Transverse colon (tissue), 4 donors: Measurements from ENCODE around the gene PET100.

ENCODE experiments used
- POLR2A ChIP-seq: fragments of 450-650 bp; IDR thresholded peaks from one replicate; pipeline ENCODE4 v1.6.1; 2016; ENCODE audit warnings: antibody characterized with exemption, mild to moderate bottlenecking, moderate library complexity
- POLR2AphosphoS5 ChIP-seq, 3 donors: sonication (generic); formaldehyde crosslinking; IDR thresholded peaks; one replicate each; pipeline ENCODE4 v1.6.1; 2016; ENCODE audit warnings: antibody characterized with exemption in 3 of 3
- TF ChIP-seq, protein P1 (sequence below), 5 experiments: fragments of 200-600 bp in 3 of 5; fragments of 450-650 bp in 2 of 5; sonication (generic) in 3 of 5; IDR thresholded peaks; 1 replicate in 2 of 5; 2 replicates in 3 of 5; pipeline ENCODE4 v1.5.1; 2016 to 2017; ENCODE audit warnings: antibody characterized with exemption in 5 of 5, inconsistent platforms in 3 of 5, mild to moderate bottlenecking in 2 of 5, moderate library complexity in 1 of 5

DNA sequence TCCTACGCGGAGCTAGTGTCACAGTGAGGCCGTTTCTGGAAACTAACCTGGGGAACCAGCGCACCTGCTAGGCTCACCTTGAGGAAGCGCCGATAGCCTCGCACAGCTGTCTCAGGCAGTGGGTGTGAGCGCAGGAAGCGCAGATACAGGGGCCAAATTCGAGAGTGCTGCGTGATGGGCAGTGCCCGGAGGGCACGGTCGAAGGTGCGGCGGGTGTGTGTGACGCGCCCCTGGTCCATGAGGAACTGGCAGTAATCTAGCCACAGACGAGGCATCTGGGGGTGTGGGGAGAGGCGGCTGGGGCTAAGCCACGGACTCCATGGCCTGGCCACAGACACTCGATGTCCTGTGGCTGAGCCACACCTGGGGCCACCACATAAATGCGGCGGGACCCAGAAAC is 2.4 kb upstream of the PET100 start:
- TF ChIP-seq POLR2A: no peak
- TF ChIP-seq, protein P1, sequence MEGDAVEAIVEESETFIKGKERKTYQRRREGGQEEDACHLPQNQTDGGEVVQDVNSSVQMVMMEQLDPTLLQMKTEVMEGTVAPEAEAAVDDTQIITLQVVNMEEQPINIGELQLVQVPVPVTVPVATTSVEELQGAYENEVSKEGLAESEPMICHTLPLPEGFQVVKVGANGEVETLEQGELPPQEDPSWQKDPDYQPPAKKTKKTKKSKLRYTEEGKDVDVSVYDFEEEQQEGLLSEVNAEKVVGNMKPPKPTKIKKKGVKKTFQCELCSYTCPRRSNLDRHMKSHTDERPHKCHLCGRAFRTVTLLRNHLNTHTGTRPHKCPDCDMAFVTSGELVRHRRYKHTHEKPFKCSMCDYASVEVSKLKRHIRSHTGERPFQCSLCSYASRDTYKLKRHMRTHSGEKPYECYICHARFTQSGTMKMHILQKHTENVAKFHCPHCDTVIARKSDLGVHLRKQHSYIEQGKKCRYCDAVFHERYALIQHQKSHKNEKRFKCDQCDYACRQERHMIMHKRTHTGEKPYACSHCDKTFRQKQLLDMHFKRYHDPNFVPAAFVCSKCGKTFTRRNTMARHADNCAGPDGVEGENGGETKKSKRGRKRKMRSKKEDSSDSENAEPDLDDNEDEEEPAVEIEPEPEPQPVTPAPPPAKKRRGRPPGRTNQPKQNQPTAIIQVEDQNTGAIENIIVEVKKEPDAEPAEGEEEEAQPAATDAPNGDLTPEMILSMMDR (IDR thresholded peaks at IDR 0.05): no peak
- no peak for TF ChIP-seq POLR2AphosphoS5 (IDR thresholded peaks at IDR 0.05)
